AG04450 (cell line): ENCODE data around the gene CSNK2A3. TPM values are rescaled to one million over a fixed set of nuclear protein-coding genes. Genes with fewer than 3 reads are reported as not detected.

ENCODE experiments used
- CTCF ChIA-PET: fragments of 300-600, 350-600 bp; formaldehyde crosslinking; extraction: SDS; loops from one replicate; lab custom pipeline; 2022; ENCODE audit warnings: antibody characterized with exemption, inconsistent platforms; lab: Charles Lee
- POLR2A ChIA-PET: fragments of 350-600 bp; formaldehyde crosslinking; extraction: SDS; loops from one replicate; lab custom pipeline; 2021; ENCODE audit warnings: antibody characterized with exemption, inconsistent platforms; lab: Yijun Ruan, JAX
- DNase-seq: peaks from one replicate; pipeline ENCODE4 v3.0.0-alpha.2; 2011; ENCODE audit warnings: low read depth, low spot score
- H3K27ac ChIP-seq: one replicate; pipeline ENCODE4 v1.5.1; 2012; ENCODE audit warnings: low read depth, low read length, control low read depth
- H3K27me3 ChIP-seq: one replicate; pipeline ENCODE4 v1.6.0; 2012; ENCODE audit warnings: low read length; ENCODE audit not compliant: control insufficient read depth, insufficient read depth
- H3K4me3 ChIP-seq: 2 replicates; pipeline ENCODE4 v1.5.1; 2011; ENCODE audit warnings: mild to moderate bottlenecking, low read depth, low read length, control low read depth
- H3K9me3 ChIP-seq: 2 replicates; pipeline ENCODE4 v1.5.1; 2012; ENCODE audit warnings: low read length; ENCODE audit not compliant: control insufficient read depth, insufficient read depth
- polyA plus RNA-seq: library from polyadenylated mRNA; depleted of rRNA; stranded (reverse); fragments of >200 nt; gene quantifications from 2 replicates; pipeline ENCODE4 v1.2.3, GENCODE V29; 2011
- TF ChIP-seq, protein P1 (sequence below): IDR thresholded peaks from 2 replicates; pipeline ENCODE4 v1.5.1; 2011; ENCODE audit warnings: low read depth, low read length, control low read depth, inconsistent platforms

Gene CSNK2A3
- polyA plus RNA-seq, 1 experiment = 5.2 TPM

DNA sequence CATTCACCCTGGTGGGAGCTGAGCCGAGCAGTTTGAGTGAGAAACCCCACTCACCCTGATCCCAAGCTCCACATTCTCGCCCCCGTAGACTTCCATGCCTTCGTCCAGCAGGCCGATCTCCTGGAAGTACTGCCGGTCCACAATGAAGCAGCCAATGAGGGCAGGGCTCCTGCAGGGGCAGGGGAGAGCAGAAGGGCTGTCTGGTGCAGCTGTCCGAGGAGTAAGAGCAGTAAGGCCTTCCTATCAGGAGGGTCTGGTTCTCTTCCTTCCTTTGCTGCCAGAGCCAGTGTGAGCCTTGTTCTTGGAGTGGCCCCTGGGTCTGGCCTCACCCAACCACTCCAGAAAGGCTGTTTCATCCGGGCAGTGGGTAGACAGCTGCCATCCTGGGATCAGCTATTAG, 19.4 kb upstream of the CSNK2A3 start:
- POLR2A ChIA-PET = no interaction called here
- CTCF ChIA-PET = no interaction called here

DNA sequence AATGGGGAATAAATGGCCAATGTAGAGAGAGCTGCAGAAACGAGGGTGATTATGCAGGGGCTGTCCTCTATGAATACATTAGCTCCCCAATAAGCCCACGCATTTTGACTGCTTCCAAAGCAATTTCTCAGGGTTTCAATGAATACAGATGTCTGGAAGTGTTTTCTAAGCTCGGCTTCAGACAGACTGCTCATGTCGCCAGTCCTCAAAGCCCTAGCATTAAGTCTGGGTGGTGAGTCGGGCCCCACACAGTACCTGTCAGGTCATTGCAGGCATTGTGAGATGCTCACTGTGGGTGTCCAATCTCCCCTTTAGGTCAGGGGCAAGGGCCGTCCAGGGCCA, 17.9 kb upstream of the CSNK2A3 start:
- no peak for DNase-seq
- no peak overlapping the region for H3K27ac ChIP-seq
- CTCF ChIA-PET = no interaction called here
- H3K4me3 ChIP-seq = no peak overlapping the region
- no peaks in the 10 kb centered on the region for H3K9me3 ChIP-seq
- no peaks in the 10 kb centered on the region for H3K27me3 ChIP-seq
- POLR2A ChIA-PET = no interaction called here
- TF ChIP-seq, protein P1, sequence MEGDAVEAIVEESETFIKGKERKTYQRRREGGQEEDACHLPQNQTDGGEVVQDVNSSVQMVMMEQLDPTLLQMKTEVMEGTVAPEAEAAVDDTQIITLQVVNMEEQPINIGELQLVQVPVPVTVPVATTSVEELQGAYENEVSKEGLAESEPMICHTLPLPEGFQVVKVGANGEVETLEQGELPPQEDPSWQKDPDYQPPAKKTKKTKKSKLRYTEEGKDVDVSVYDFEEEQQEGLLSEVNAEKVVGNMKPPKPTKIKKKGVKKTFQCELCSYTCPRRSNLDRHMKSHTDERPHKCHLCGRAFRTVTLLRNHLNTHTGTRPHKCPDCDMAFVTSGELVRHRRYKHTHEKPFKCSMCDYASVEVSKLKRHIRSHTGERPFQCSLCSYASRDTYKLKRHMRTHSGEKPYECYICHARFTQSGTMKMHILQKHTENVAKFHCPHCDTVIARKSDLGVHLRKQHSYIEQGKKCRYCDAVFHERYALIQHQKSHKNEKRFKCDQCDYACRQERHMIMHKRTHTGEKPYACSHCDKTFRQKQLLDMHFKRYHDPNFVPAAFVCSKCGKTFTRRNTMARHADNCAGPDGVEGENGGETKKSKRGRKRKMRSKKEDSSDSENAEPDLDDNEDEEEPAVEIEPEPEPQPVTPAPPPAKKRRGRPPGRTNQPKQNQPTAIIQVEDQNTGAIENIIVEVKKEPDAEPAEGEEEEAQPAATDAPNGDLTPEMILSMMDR = no peak

More for the DNA sequence above, 19.4 kb upstream of the CSNK2A3 start:
- Histone ChIP-seq H3K27me3 (no peaks in the 10 kb centered on the region), H3K4me3 (no peak overlapping the region), H3K27ac (no peak overlapping the region), H3K9me3 (no peaks in the 10 kb centered on the region)
- TF ChIP-seq, protein P1 = no peak
- DNase-seq = no peak

DNA sequence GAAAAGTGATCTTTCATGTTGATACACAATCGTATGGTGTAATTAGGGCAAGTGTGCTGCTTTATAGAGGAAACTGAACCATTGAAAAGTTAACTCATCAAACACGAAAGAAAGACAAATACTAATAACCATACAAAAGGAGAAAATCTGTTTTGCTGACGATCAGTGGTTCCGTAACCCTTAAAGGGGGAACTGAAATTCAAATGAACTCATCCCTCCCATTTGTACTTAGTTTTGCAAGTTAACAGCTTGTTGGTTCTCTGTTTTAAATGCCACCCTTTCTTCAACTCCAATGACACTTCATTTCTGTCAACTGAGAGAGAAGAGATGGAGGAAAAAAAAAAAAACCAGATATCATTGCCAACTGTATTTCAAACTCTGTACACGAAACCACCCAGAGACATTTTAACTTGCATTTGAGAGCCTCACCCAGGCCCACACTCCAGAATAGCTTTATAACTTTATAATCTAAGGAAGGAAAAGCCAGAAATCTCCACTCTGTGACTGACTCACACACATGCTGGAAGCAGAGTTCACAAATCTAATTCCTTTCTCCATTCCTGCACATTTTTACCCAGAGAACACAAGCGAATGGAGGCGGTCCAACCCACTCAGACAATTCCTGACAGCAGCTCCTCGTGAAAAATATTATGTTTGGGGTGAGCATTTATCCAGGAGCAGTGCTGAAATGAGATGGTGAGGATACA, 17.4 kb upstream of the CSNK2A3 start:
- no peaks in the 10 kb centered on the region for H3K27me3 ChIP-seq
- ChIA-PET POLR2A (no interaction called here), CTCF (no interaction called here)
- DNase-seq = no peak
- H3K27ac ChIP-seq = no peak overlapping the region
- no peaks in the 10 kb centered on the region for H3K9me3 ChIP-seq
- TF ChIP-seq, protein P1 = no peak
- H3K4me3 ChIP-seq = no peak overlapping the region

DNA sequence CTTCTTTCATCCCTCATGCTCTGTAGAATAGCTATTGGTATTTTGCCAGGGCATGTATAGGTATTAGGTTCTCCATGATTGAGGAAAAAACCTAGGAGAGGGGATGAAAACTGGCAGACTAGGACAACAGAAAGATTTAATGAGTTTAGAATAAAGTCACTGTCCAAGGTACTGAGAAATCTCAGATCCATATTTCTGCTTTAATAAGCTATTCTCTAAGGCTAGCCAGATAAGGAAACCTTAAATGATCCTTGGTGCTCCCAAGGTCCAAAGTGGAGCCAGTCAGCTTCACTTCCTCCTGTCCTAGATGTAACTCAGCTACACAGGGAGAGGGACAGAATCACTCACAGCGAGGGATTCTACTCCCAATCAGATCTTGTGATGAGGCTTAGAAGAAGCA, 13.7 kb upstream of the CSNK2A3 start:
- DNase-seq = no peak
- Histone ChIP-seq H3K9me3 (no peaks in the 10 kb centered on the region), H3K4me3 (no peak overlapping the region), H3K27ac (no peak overlapping the region), H3K27me3 (no peaks in the 10 kb centered on the region)
- ChIA-PET POLR2A (no interaction called here), CTCF (no interaction called here)
- TF ChIP-seq, protein P1 = no peak

DNA sequence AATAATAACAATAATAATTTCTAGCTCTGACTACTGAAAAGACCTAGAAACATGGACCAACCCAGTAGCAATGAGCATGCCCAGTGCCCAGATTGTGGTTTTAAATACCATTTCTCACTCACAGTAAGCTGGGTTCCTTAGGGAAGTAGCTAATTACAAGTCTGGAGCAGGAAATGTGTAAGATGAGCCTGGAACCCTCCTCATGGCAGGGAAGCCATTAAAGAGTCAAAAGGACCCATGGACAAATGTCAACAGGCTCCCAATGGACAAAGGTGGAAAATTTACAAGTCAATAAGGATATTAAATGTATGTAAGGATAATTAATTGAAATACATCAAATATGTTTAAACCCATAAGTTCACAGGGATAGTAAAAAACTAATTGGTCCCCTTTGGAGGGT, 10.6 kb upstream of the CSNK2A3 start:
- POLR2A ChIA-PET = no interaction called here
- Histone ChIP-seq H3K27ac (no peak overlapping the region), H3K4me3 (no peak overlapping the region), H3K27me3 (peaks cover 2% of the 10 kb centered on the region), H3K9me3 (no peaks in the 10 kb centered on the region)
- no peak for DNase-seq
- CTCF ChIA-PET = no interaction called here
- TF ChIP-seq, protein P1 = no peak
